HepG2 (cell line): ENCODE data around the gene COL27A1. TPM values are rescaled to one million over a fixed set of nuclear protein-coding genes. Genes with fewer than 3 reads are reported as not detected.

Experiments
- FOXA1 ChIP-seq, 2 experiments: fragments of 450-650 bp in 1 of 2; sonication (generic) in 1 of 2; formaldehyde crosslinking in 1 of 2; IDR thresholded peaks; 2 replicates each; pipeline versions ENCODE4 v1.4.0 to v1.6.1; 2016 to 2020; ENCODE audit warnings: missing genetic modification reagents in 1 of 2
- SP5 ChIP-seq: IDR thresholded peaks from 2 replicates; pipeline ENCODE4 v1.6.1; 2016; ENCODE audit warnings: low read depth, borderline replicate concordance
- ZNF619 ChIP-seq: sonication (generic); formaldehyde crosslinking; IDR thresholded peaks from 2 replicates; pipeline ENCODE4 v1.4.0; 2020; ENCODE audit warnings: mild to moderate bottlenecking, missing genetic modification reagents
- polyA plus RNA-seq, 8 experiments: library from polyadenylated mRNA; depleted of rRNA in 3 of 8; stranded (reverse) in 7 of 8; unstranded in 1 of 8; fragments of >200 nt; fragmentation: Illumina TruSeq in 4 of 8; extraction: Trizol in 4 of 8; gene quantifications; 2 replicates each; pipeline versions ENCODE4 v1.2.1 to v1.2.3, GENCODE V29; 2011 to 2016; ENCODE audit warnings: low read depth in 4 of 8, missing spikeins in 1 of 8, mixed read lengths in 1 of 8; ENCODE audit not compliant: insufficient read depth in 1 of 8
- total RNA-seq, 5 experiments: library from RNA; depleted of rRNA; stranded (reverse); fragments of >200 nt; fragmentation: Illumina TruSeq; extraction: Trizol; gene quantifications; 2 replicates each; pipeline ENCODE4 v1.2.3, GENCODE V29; 2016; ENCODE audit warnings: low read depth in 1 of 5
- TF ChIP-seq, protein P1 (sequence below): sonication (generic); formaldehyde crosslinking; IDR thresholded peaks from 2 replicates; pipeline ENCODE4 v1.4.0; 2020; ENCODE audit warnings: missing genetic modification reagents, borderline replicate concordance
- TF ChIP-seq, protein P2 (sequence below): sonication (generic); formaldehyde crosslinking; conservative IDR thresholded peaks from 2 replicates; pipeline ENCODE4 v1.8.0; 2022; ENCODE audit warnings: mild to moderate bottlenecking, moderate library complexity, missing genetic modification reagents
- TF ChIP-seq, protein P3 (sequence below): sonication (generic); formaldehyde crosslinking; IDR thresholded peaks from 2 replicates; pipeline ENCODE4 v1.4.0; 2020; ENCODE audit warnings: mild to moderate bottlenecking, low read depth, missing genetic modification reagents
- TF ChIP-seq, protein P4 (sequence below): sonication (generic); formaldehyde crosslinking; IDR thresholded peaks from 2 replicates; pipeline ENCODE4 v1.4.0; 2020; ENCODE audit warnings: missing genetic modification reagents
- TF ChIP-seq, protein P5 (sequence below): sonication (generic); formaldehyde crosslinking; IDR thresholded peaks from 2 replicates; pipeline ENCODE4 v1.5.1; 2020; ENCODE audit warnings: missing genetic modification reagents, mild to moderate bottlenecking, borderline replicate concordance
- TF ChIP-seq, protein P6 (sequence below): sonication (generic); formaldehyde crosslinking; IDR thresholded peaks from 2 replicates; pipeline ENCODE4 v1.5.0; 2020; ENCODE audit warnings: missing genetic modification reagents, mild to moderate bottlenecking, borderline replicate concordance

COL27A1 gene
- total and polyA plus RNA-seq, 2 of the 13 experiments (the other 11 are each of a cell fraction or from before 2014, with no cell fraction given), result 71.3 to 89.1 TPM

DNA sequence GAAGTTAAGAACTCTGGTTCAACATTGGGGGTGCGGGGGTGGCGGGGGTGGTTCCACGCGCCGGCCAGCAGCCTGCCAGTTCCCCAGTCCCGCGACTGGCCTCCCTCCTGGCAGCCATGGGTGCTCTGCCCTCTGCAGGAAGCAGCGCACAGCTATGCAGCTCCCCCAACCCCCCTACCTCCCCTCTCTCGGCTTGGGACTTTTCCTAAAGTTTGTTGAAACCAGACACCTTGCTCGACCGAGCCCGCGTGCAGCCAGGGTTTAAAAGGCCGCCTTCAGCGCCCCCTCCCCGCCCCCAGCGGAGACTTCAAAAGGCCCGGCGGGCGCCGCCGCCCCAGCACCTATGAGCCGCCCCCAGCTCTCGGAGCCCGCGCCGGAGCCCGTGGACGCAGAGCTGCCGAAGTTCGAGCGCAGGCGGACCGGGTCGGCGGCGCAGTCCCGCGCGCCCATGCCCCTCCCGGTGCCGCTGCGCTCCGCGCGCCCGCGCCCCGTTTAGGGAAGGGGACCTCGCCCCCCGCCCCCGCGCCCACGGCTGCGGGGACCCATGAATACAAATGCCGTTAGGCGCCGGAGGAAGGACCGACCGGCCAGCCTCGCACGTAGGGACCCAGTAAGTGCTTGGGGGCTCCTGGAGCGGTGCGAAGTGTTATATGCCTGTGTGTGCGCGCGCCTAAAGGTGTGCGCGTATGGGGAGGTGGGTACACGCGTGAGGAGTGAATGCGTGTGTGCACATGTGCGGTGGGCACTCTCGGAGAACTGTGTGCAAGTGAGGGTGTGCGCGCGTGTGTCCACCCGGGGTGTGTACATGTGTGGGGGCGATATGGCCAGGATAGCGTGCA is 1.4 kb upstream of the COL27A1 start (continued):
- TF ChIP-seq, protein P1, sequence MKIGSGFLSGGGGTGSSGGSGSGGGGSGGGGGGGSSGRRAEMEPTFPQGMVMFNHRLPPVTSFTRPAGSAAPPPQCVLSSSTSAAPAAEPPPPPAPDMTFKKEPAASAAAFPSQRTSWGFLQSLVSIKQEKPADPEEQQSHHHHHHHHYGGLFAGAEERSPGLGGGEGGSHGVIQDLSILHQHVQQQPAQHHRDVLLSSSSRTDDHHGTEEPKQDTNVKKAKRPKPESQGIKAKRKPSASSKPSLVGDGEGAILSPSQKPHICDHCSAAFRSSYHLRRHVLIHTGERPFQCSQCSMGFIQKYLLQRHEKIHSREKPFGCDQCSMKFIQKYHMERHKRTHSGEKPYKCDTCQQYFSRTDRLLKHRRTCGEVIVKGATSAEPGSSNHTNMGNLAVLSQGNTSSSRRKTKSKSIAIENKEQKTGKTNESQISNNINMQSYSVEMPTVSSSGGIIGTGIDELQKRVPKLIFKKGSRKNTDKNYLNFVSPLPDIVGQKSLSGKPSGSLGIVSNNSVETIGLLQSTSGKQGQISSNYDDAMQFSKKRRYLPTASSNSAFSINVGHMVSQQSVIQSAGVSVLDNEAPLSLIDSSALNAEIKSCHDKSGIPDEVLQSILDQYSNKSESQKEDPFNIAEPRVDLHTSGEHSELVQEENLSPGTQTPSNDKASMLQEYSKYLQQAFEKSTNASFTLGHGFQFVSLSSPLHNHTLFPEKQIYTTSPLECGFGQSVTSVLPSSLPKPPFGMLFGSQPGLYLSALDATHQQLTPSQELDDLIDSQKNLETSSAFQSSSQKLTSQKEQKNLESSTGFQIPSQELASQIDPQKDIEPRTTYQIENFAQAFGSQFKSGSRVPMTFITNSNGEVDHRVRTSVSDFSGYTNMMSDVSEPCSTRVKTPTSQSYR (CRISPR knock-in tag), result peak; percentile 88; the same call in 1 of the 2 replicates
- TF ChIP-seq SP5 (peak; percentile 95), ZNF619 (CRISPR knock-in tag) (no peak), FOXA1 (IDR thresholded peaks at IDR 0.05) (no peak), FOXA1 (CRISPR knock-in tag; IDR thresholded peaks at IDR 0.05) (0 out of 2 replicates have a peak, but pooled peaks have one; percentile 28)
- TF ChIP-seq, protein P2, sequence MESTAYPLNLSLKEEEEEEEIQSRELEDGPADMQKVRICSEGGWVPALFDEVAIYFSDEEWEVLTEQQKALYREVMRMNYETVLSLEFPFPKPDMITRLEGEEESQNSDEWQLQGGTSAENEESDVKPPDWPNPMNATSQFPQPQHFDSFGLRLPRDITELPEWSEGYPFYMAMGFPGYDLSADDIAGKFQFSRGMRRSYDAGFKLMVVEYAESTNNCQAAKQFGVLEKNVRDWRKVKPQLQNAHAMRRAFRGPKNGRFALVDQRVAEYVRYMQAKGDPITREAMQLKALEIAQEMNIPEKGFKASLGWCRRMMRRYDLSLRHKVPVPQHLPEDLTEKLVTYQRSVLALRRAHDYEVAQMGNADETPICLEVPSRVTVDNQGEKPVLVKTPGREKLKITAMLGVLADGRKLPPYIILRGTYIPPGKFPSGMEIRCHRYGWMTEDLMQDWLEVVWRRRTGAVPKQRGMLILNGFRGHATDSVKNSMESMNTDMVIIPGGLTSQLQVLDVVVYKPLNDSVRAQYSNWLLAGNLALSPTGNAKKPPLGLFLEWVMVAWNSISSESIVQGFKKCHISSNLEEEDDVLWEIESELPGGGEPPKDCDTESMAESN (CRISPR knock-in tag), result peak; percentile 75
- TF ChIP-seq, protein P3, sequence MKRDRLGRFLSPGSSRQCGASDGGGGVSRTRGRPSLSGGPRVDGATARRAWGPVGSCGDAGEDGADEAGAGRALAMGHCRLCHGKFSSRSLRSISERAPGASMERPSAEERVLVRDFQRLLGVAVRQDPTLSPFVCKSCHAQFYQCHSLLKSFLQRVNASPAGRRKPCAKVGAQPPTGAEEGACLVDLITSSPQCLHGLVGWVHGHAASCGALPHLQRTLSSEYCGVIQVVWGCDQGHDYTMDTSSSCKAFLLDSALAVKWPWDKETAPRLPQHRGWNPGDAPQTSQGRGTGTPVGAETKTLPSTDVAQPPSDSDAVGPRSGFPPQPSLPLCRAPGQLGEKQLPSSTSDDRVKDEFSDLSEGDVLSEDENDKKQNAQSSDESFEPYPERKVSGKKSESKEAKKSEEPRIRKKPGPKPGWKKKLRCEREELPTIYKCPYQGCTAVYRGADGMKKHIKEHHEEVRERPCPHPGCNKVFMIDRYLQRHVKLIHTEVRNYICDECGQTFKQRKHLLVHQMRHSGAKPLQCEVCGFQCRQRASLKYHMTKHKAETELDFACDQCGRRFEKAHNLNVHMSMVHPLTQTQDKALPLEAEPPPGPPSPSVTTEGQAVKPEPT (CRISPR knock-in tag), result no peak
- TF ChIP-seq, protein P4, sequence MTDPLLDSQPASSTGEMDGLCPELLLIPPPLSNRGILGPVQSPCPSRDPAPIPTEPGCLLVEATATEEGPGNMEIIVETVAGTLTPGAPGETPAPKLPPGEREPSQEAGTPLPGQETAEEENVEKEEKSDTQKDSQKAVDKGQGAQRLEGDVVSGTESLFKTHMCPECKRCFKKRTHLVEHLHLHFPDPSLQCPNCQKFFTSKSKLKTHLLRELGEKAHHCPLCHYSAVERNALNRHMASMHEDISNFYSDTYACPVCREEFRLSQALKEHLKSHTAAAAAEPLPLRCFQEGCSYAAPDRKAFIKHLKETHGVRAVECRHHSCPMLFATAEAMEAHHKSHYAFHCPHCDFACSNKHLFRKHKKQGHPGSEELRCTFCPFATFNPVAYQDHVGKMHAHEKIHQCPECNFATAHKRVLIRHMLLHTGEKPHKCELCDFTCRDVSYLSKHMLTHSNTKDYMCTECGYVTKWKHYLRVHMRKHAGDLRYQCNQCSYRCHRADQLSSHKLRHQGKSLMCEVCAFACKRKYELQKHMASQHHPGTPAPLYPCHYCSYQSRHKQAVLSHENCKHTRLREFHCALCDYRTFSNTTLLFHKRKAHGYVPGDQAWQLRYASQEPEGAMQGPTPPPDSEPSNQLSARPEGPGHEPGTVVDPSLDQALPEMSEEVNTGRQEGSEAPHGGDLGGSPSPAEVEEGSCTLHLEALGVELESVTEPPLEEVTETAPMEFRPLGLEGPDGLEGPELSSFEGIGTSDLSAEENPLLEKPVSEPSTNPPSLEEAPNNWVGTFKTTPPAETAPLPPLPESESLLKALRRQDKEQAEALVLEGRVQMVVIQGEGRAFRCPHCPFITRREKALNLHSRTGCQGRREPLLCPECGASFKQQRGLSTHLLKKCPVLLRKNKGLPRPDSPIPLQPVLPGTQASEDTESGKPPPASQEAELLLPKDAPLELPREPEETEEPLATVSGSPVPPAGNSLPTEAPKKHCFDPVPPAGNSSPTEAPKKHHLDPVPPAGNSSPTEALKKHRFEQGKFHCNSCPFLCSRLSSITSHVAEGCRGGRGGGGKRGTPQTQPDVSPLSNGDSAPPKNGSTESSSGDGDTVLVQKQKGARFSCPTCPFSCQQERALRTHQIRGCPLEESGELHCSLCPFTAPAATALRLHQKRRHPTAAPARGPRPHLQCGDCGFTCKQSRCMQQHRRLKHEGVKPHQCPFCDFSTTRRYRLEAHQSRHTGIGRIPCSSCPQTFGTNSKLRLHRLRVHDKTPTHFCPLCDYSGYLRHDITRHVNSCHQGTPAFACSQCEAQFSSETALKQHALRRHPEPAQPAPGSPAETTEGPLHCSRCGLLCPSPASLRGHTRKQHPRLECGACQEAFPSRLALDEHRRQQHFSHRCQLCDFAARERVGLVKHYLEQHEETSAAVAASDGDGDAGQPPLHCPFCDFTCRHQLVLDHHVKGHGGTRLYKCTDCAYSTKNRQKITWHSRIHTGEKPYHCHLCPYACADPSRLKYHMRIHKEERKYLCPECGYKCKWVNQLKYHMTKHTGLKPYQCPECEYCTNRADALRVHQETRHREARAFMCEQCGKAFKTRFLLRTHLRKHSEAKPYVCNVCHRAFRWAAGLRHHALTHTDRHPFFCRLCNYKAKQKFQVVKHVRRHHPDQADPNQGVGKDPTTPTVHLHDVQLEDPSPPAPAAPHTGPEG (CRISPR knock-in tag), result peak; percentile 60
- TF ChIP-seq, protein P5, sequence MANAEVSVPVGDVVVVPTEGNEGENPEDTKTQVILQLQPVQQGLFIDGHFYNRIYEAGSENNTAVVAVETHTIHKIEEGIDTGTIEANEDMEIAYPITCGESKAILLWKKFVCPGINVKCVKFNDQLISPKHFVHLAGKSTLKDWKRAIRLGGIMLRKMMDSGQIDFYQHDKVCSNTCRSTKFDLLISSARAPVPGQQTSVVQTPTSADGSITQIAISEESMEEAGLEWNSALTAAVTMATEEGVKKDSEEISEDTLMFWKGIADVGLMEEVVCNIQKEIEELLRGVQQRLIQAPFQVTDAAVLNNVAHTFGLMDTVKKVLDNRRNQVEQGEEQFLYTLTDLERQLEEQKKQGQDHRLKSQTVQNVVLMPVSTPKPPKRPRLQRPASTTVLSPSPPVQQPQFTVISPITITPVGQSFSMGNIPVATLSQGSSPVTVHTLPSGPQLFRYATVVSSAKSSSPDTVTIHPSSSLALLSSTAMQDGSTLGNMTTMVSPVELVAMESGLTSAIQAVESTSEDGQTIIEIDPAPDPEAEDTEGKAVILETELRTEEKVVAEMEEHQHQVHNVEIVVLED (CRISPR knock-in tag), result peak; percentile 57; the same call in 1 of the 2 replicates
- TF ChIP-seq, protein P6, sequence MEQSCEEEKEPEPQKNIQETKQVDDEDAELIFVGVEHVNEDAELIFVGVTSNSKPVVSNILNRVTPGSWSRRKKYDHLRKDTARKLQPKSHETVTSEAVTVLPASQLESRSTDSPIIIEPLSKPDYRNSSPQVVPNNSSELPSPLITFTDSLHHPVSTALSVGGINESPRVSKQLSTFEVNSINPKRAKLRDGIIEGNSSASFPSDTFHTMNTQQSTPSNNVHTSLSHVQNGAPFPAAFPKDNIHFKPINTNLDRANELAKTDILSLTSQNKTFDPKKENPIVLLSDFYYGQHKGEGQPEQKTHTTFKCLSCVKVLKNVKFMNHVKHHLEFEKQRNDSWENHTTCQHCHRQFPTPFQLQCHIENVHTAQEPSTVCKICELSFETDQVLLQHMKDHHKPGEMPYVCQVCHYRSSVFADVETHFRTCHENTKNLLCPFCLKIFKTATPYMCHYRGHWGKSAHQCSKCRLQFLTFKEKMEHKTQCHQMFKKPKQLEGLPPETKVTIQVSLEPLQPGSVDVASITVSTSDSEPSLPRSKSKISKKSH (CRISPR knock-in tag), result peak; percentile 78; the same call in 1 of the 2 replicates
